Pancreas (tissue), 10 donors: ENCODE data around the gene C2orf72. TPM values are rescaled to one million over a fixed set of nuclear protein-coding genes. Genes with fewer than 3 reads are reported as not detected.
"Not testable (repeated sequence)": the region's sequence is repeated elsewhere in the genome, so short reads cannot be mapped to it uniquely, and the experiment has no call there.

Source experiments
- ATAC-seq, 4 donors: fragments of 200-7000 bp; cut with Tn5 transposase; one replicate each; pipeline versions ENCODE4 v1.8.0 to v1.9.1; 2020; ENCODE audit warnings: mild to moderate bottlenecking in 4 of 4, moderate library complexity in 4 of 4
- DNase-seq, 6 donors: peaks; one replicate each; pipeline ENCODE4 v3.0.0-alpha.2; 2020
- FAIRE-seq: peaks from 2 replicates; lab custom pipeline; 2012; peaks lifted over from hg19 to GRCh38; lab: Jason Lieb, UNC
- H3K27ac ChIP-seq, 4 donors: fragments of 200-600 bp; sonication (generic); 1 replicate in 3 of 4; 2 replicates in 1 of 4; pipeline versions ENCODE4 v1.5.0 to v1.8.0; 2020
- H3K27me3 ChIP-seq, 4 donors: fragments of 200-600 bp; one replicate each; pipeline ENCODE4 v1.8.0; 2021
- H3K36me3 ChIP-seq, 3 donors: fragments of 200-600 bp; sonication (generic) in 1 of 3; one replicate each; pipeline versions ENCODE4 v1.5.0 to v1.8.0; 2020 to 2021
- H3K4me1 ChIP-seq, 3 donors: fragments of 200-600 bp; one replicate each; pipeline ENCODE4 v1.8.0; 2021
- H3K4me3 ChIP-seq, 4 donors: fragments of 200-600 bp; sonication (generic) in 2 of 4; one replicate each; pipeline versions ENCODE4 v1.5.0 to v1.8.0; 2020 to 2021
- H3K9me3 ChIP-seq, 4 donors: fragments of 200-600 bp; one replicate each; pipeline ENCODE4 v1.8.0; 2021
- WGBS, 2 donors: extraction: QIAGEN DNeasy Blood & Tissue Kit; methylation state at CpG; one replicate each; pipeline ENCODE4 v1.1.7; 2013; 5-methylcytosine and 5-hydroxymethylcytosine counted together
- intact Hi-C, 3 donors: fragments of 100-400 bp; cut with DNase I; formaldehyde crosslinking; loops; one replicate each; pipeline versions ENCODE4 v1.11.1 to v1.14.2; 2022
- polyA plus RNA-seq, 2 donors: library from polyadenylated mRNA; stranded (reverse); fragments of 200-250 nt; gene quantifications; one replicate each; pipeline ENCODE4 v1.2.3, GENCODE V29; 2013
- total RNA-seq, 6 donors: library from RNA; stranded (reverse); fragmentation: NEBNext Ultra II Directional in 4 of 6; extraction: Animal tissue kit (Norgen Biotek cat#: 25700) in 4 of 6; gene quantifications; one replicate each; pipeline versions ENCODE4 v1.2.1 to v1.2.4, GENCODE V29; 2021 to 2023
- TF ChIP-seq, protein P1 (sequence below), 4 donors: fragments of 200-600 bp; sonication (generic) in 3 of 4; IDR thresholded peaks; one replicate each; pipeline versions ENCODE4 v1.5.0 to v1.8.0; 2021; ENCODE audit warnings: antibody characterized with exemption in 4 of 4
- donor health status: healthy with polysubstance abuse.
- donor health status: DM: no; HTN: no; CAD: no; lungs with moderate emphysema.
- donor health status: DM: no; HTN: no; CAD: no.
- donor health status: control.
- donor health status: control.
- donor health status: Bipolar disorder and iron deficiency.
- donor health status: DM: yes; HTN: yes; CAD: no.
- donor health status: DM: no; HTN: no; CAD: no.
- donor health status: DM: no; HTN: no; CAD: no.
- donor health status: DM: yes; HTN: yes; CAD: no.

The C2orf72 gene
- total and polyA plus RNA-seq, 8 donors: 5.3 to 31.2 (median 9.7) TPM

DNA sequence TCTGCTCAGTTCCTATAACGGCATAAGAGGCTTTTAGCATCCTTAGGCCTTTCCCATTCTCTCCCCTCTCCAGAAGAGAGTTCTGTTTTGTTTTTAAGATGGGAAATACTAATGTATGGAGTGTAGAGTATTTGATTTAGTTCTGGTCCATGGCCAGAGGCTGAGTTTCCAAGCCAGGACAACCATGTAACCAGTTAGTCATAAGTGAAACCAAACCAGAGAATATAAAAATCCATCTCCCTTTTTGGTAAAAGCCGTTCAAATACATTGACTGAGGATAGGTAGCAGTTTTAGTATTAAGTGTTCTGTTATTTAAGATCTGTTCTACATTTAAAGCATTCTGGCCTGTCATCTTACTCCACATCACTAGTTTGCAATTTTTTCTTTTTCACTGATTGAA, 22.4 kb downstream of the C2orf72 start:
- intact Hi-C loops: no loop called here
- Histone ChIP-seq H3K4me1 (peaks cover 16 to 22% (median 17%) of the 10 kb centered on the region in 3 donors), H3K27ac (no peak overlapping the region), H3K36me3 (peaks cover 0 to 17% (median 6%) of the 10 kb centered on the region in 3 donors), H3K4me3 (no peak overlapping the region), H3K9me3 (no peaks in the 10 kb centered on the region), H3K27me3 (no peaks in the 10 kb centered on the region)
- 74 to 79% methylated on average over 2 of the region's 2 CpGs for WGBS, 2 donors
- TF ChIP-seq, protein P1, sequence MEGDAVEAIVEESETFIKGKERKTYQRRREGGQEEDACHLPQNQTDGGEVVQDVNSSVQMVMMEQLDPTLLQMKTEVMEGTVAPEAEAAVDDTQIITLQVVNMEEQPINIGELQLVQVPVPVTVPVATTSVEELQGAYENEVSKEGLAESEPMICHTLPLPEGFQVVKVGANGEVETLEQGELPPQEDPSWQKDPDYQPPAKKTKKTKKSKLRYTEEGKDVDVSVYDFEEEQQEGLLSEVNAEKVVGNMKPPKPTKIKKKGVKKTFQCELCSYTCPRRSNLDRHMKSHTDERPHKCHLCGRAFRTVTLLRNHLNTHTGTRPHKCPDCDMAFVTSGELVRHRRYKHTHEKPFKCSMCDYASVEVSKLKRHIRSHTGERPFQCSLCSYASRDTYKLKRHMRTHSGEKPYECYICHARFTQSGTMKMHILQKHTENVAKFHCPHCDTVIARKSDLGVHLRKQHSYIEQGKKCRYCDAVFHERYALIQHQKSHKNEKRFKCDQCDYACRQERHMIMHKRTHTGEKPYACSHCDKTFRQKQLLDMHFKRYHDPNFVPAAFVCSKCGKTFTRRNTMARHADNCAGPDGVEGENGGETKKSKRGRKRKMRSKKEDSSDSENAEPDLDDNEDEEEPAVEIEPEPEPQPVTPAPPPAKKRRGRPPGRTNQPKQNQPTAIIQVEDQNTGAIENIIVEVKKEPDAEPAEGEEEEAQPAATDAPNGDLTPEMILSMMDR (IDR thresholded peaks at IDR 0.05): no peak
- no peak for DNase-seq
- no peak for FAIRE-seq
- ATAC-seq: no peak

DNA sequence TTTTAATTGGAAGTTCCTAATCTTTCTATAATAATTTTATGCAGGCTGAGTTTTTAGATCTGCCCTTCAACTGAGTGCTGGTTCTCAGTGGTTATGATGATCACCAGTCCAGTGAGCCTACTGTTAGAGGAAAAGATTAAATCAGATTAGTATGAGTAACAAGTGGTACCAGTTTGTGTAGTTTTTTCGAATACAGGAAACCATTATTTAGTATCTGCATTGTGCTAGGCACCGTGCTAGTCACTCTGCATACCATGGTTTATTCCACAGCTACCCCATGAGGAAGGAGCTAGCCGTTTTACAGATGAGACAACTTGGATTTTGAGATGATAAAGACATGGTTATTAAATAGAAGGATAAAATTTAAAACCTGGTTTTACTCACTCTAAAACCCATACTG, 25.5 kb downstream of the C2orf72 start:
- DNase-seq (no peak), ATAC-seq (no peak), FAIRE-seq (no peak)
- peaks cover 0 to 31% (median 14%) of the 10 kb centered on the region in 3 donors for H3K36me3 ChIP-seq
- no peaks in the 10 kb centered on the region for H3K27me3 ChIP-seq
- no peak overlapping the region for H3K4me3 ChIP-seq
- no peaks in the 10 kb centered on the region for H3K9me3 ChIP-seq
- 79 to 85% methylated on average over 3 of the region's 3 CpGs for WGBS, 2 donors
- intact Hi-C loops: no loop called here
- TF ChIP-seq, protein P1 (IDR thresholded peaks at IDR 0.05): no peak
- peaks cover 13 to 19% (median 14%) of the 10 kb centered on the region in 3 donors for H3K4me1 ChIP-seq
- H3K27ac ChIP-seq: no peak overlapping the region

DNA sequence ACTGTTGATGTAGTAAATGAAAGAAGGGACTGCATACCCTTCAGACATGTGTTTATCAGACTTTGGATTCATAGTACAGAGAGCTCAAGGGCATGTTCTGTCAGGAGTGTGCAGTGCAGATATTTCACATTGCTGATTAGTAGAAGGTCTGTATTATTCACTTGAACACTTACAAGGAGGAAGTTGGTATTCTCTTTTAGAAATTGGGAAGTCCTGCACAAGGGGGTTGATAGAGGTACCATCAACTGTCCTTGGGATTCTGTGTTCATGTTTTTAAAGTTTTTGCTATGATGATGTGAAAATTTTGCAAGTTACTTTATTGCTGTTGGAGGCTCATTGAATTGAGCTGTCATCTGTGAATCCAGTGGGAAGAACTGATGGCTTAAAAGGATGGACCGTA, 26.0 kb downstream of the C2orf72 start:
- TF ChIP-seq, protein P1 (IDR thresholded peaks at IDR 0.05): no peak
- intact Hi-C loops: no loop called here
- Histone ChIP-seq H3K4me3 (no peak overlapping the region), H3K4me1 (peaks cover 8 to 14% (median 8%) of the 10 kb centered on the region in 3 donors), H3K27me3 (no peaks in the 10 kb centered on the region), H3K27ac (no peak overlapping the region), H3K36me3 (peaks cover 0 to 37% (median 14%) of the 10 kb centered on the region in 3 donors), H3K9me3 (no peaks in the 10 kb centered on the region)
- no peak for ATAC-seq
- no peak for FAIRE-seq
- no peak for DNase-seq
- 96 to 100% methylated on average over 1 of the region's 1 CpG for WGBS, 2 donors

DNA sequence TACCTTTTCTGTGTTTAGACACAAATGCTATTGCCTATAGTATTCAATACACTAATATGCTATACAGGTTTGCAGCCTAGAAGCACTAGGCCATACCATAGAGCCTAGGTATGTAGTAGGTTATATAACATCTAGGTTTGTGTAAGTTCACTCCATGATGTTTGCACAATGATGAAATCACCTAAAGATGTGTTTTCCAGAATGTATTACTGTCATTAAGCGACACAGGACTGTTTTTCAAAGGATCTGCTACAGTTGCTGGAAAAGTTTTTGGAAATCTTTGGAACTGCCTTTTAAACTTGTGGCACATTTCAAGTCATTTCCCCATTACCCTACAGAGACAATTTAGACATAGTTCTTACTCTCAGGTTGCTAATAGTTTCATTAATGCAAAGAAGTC, 28.6 kb downstream of the C2orf72 start:
- Histone ChIP-seq H3K36me3 (peaks cover 0 to 47% (median 14%) of the 10 kb centered on the region in 3 donors), H3K4me3 (no peak overlapping the region), H3K27me3 (no peaks in the 10 kb centered on the region), H3K27ac (no peak overlapping the region), H3K4me1 (no peaks in the 10 kb centered on the region), H3K9me3 (no peaks in the 10 kb centered on the region)
- no peak for FAIRE-seq
- TF ChIP-seq, protein P1 (IDR thresholded peaks at IDR 0.05): no peak
- intact Hi-C loops: no loop called here
- WGBS, 2 donors: 94 to 100% methylated on average over 1 of the region's 1 CpG
- no peak for ATAC-seq
- DNase-seq: no peak

DNA sequence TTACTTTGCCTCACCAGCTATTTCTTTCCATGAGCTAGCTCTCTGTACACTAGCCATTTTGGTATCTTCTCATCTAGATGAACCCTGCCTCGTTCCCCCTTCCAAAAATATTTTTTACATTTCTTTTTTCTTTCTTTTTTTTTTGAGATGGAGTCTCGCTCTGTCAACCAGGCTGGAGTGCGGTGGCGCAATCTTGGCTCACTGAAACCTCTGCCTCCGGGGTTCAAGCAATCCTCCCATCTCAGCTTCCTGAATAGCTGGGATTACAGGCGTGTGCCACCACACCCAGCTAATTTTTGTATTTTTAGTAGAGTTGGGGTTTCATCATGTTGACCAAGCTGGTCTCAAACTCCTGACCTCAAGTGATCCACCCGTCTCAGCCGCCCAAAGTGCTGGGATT, 30.2 kb downstream of the C2orf72 start:
- FAIRE-seq, H3K4me1 ChIP-seq, DNase-seq, H3K9me3 ChIP-seq, H3K4me3 ChIP-seq, H3K27ac ChIP-seq, H3K27me3 ChIP-seq, intact Hi-C loops, ATAC-seq: not testable (repeated sequence)
- 93 to 94% methylated on average over 8 of the region's 8 CpGs for WGBS, 2 donors
- peaks cover 0 to 43% (median 17%) of the 10 kb centered on the region in 3 donors for H3K36me3 ChIP-seq
